ENCODE measurements around the gene MLH3.

The MLH3 gene

GRCh38 chr14:74981462-74981782 is 69.8 kb downstream of the MLH3 start:
- TF ChIP-seq CTCF (IDR thresholded peaks at IDR 0.05; ENCODE audit: low read depth, low read length) = no peak

GRCh38 chr14:74980731-74981461 is 70.4 kb downstream of the MLH3 start:
- H3K4me3 ChIP-seq (ENCODE audit: low read depth, low read length) = no peak overlapping the region
- TF ChIP-seq CTCF (IDR thresholded peaks at IDR 0.05; ENCODE audit: low read depth, low read length) = no peak

More at GRCh38 chr14:74981462-74981782, 69.8 kb downstream of the MLH3 start:
- H3K4me3 ChIP-seq (ENCODE audit: low read depth, low read length) = no peak overlapping the region

- TF ChIP-seq CTCF (IDR thresholded peaks at IDR 0.05; ENCODE audit: low read depth, low read length) = no peak
Observed at GRCh38 chr14:74980398-74980730, 70.9 kb downstream of the MLH3 start.

GRCh38 chr14:74979442-74980397 is 71.5 kb downstream of the MLH3 start:
- no peak for TF ChIP-seq CTCF (IDR thresholded peaks at IDR 0.05; ENCODE audit: low read depth, low read length)
- no peak overlapping the region for H3K4me3 ChIP-seq (ENCODE audit: low read depth, low read length)

More at GRCh38 chr14:74980398-74980730, 70.9 kb downstream of the MLH3 start:
- no peak overlapping the region for H3K4me3 ChIP-seq (ENCODE audit: low read depth, low read length)

GRCh38 chr14:74979029-74979428 is 72.2 kb downstream of the MLH3 start:
- H3K4me3 ChIP-seq (ENCODE audit: low read depth, low read length) = no peak overlapping the region

GRCh38 chr14:74978416-74978947 is 72.8 kb downstream of the MLH3 start:
- H3K4me3 ChIP-seq (ENCODE audit: low read depth, low read length) = no peak overlapping the region
- TF ChIP-seq CTCF (IDR thresholded peaks at IDR 0.05; ENCODE audit: low read depth, low read length) = no peak

More at GRCh38 chr14:74979029-74979428, 72.2 kb downstream of the MLH3 start:
- no peak for TF ChIP-seq CTCF (IDR thresholded peaks at IDR 0.05; ENCODE audit: low read depth, low read length)

All from WI38 (cell line).